Stimulated activated CD4-positive, alpha-beta T cell treated with anti-CD3 and anti-CD28 coated beads, TNF-alpha, amount 100 ng/mL, for 4 hours (primary cell): ENCODE measurements around the gene PDE7B.

Source experiments
- DNase-seq, 3 experiments: peaks; one replicate each; pipeline ENCODE4 v3.0.0-alpha.2; 2020; ENCODE audit warnings: low read depth in 3 of 3

PDE7B gene

GRCh38 chr6:135936606-135937005 lies 85.1 kb downstream of the PDE7B start:
- no peak for DNase-seq

- no peak for DNase-seq
Observed at GRCh38 chr6:135937106-135937505, 85.6 kb downstream of the PDE7B start.

GRCh38 chr6:135938576-135939207 lies 87.2 kb downstream of the PDE7B start:
- no peak for DNase-seq

- DNase-seq: no peak
Observed at GRCh38 chr6:135939208-135939591, 87.7 kb downstream of the PDE7B start.

- DNase-seq: no peak
Observed at GRCh38 chr6:135940616-135941167, 89.2 kb downstream of the PDE7B start.

GRCh38 chr6:135941275-135942025 lies 89.9 kb downstream of the PDE7B start:
- DNase-seq: no peak

GRCh38 chr6:135944120-135944519 lies 92.6 kb downstream of the PDE7B start:
- DNase-seq: no peak

- no peak for DNase-seq
Observed at GRCh38 chr6:135946674-135947073, 95.2 kb downstream of the PDE7B start.

- DNase-seq: no peak
Observed at GRCh38 chr6:135950669-135951068, 99.2 kb downstream of the PDE7B start.

- no peak for DNase-seq
Observed at GRCh38 chr6:135951169-135951568, 99.7 kb downstream of the PDE7B start.

GRCh38 chr6:135953818-135954217 lies 102.3 kb downstream of the PDE7B start:
- no peak for DNase-seq

GRCh38 chr6:135955099-135955498 lies 103.6 kb downstream of the PDE7B start:
- no peak for DNase-seq

- DNase-seq: no peak
Observed at GRCh38 chr6:135962731-135963130, 111.2 kb downstream of the PDE7B start.

GRCh38 chr6:135970750-135971149 lies 119.2 kb downstream of the PDE7B start:
- DNase-seq: no peak

GRCh38 chr6:135971351-135971750 lies 119.8 kb downstream of the PDE7B start:
- DNase-seq: no peak

- DNase-seq: no peak
Observed at GRCh38 chr6:135972150-135972549, 120.6 kb downstream of the PDE7B start.

GRCh38 chr6:135972586-135972985 lies 121.1 kb downstream of the PDE7B start:
- no peak for DNase-seq

GRCh38 chr6:135974426-135974825 lies 122.9 kb downstream of the PDE7B start:
- DNase-seq: no peak

- DNase-seq: no peak
Observed at GRCh38 chr6:135976585-135976984, 125.1 kb downstream of the PDE7B start.

- no peak for DNase-seq
Observed at GRCh38 chr6:135983093-135983492, 131.6 kb downstream of the PDE7B start.

GRCh38 chr6:135983718-135984343 lies 132.3 kb downstream of the PDE7B start:
- DNase-seq: no peak

- no peak for DNase-seq
Observed at GRCh38 chr6:135985471-135985870, 134.0 kb downstream of the PDE7B start.

- no peak for DNase-seq
Observed at GRCh38 chr6:135987226-135987625, 135.7 kb downstream of the PDE7B start.
